NCI-H2029 treated with DMSO at 0.1 percent for 48 hours (cell line): Measurements from ENCODE around the gene ATP5F1D.

Experiments used
- DNase-seq: peaks from one replicate; lab custom pipeline; 2025; lab: John Stamatoyannopoulos, UW

Gene ATP5F1D

GRCh38 chr19:1248139-1248785 is 6.7 kb downstream of the ATP5F1D start, which contains the start of gene MIDN:
TSS of gene MIDN (plus strand) at chr19:1248583. CDS start at chr19:1250297, 1,714 bp downstream.
- DNase-seq = peak; percentile 49

DNA sequence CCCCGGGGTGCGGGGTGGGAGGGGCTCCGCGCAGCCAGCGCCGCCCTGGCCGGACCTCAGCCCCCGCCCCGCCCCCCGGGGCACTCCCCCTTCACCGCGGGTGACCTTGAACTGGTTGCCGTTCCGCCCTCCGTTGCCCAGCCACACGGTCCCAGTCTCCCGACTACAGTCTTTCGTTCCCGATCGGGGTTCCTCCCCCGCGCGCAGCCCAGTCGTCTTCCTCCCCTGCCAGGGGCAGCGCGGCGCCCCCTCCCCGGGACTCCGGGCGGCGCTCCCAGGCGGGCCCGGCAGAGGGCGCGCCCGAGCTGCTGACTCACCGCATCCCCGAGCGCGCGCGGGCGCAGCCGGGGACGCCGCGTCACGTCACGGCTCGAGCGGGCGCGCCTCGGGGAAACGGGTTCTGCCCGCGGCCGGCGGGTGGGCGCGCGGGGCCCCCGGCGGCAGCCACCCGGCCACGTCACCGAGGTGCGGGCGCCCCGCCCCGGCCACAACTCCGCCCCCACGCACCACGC is 7.3 kb downstream of the ATP5F1D start:
- DNase-seq = no peak

DNA sequence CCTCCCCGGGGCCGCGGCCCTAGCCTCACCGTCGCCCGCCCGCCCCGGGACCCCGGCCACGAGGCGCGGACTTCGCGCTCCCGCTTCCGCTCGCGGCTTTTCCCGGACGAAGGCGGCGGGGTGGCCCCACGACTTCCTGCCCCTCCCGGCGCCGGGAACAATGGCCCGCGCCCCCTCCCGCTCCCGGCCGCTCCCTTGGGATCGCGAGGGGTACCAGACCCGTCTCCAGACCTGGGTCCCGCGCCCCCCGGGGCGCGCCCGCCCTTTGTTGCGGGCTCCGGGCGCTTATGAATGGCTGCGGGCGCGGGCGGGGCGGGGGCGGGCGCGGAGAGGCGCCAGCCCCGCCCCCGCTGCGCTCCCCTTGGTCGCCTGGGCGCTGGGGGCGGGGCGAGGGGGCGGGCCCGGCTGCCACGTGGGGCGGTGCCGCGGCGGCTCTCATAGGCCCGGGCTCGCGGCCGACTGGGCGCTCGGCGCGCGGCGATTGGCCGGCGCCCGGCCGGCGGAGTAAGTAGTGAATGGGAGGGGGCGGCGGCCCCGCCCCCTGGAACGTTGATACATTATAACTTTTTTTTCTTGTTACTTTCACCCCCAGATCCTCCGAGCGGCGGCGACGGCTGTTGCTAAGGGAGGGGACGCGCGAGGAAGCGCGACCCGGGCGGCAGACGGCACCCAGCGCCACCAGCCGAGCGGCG is 7.9 kb downstream of the ATP5F1D start:
- peak; percentile 59 for DNase-seq

DNA sequence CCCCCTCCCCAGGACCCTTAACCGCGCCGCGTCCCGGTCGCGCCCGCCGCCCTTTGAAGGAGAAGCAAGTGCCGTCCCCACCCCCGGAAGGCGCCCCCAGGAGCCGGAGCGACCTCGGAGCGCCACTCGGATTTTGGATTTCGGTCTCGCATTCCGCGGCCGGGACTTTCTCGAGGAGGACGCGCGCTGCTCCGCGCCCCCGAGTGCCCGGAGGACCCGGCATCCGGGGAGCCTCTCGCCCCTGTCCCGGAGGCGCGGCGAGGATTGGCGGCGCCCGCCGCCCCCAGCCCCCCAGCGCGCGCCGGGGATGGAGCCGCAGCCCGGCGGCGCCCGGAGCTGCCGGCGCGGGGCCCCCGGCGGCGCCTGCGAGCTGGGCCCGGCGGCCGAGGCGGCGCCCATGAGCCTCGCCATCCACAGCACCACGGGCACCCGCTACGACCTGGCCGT is 8.5 kb downstream of the ATP5F1D start:
- no peak for DNase-seq

DNA sequence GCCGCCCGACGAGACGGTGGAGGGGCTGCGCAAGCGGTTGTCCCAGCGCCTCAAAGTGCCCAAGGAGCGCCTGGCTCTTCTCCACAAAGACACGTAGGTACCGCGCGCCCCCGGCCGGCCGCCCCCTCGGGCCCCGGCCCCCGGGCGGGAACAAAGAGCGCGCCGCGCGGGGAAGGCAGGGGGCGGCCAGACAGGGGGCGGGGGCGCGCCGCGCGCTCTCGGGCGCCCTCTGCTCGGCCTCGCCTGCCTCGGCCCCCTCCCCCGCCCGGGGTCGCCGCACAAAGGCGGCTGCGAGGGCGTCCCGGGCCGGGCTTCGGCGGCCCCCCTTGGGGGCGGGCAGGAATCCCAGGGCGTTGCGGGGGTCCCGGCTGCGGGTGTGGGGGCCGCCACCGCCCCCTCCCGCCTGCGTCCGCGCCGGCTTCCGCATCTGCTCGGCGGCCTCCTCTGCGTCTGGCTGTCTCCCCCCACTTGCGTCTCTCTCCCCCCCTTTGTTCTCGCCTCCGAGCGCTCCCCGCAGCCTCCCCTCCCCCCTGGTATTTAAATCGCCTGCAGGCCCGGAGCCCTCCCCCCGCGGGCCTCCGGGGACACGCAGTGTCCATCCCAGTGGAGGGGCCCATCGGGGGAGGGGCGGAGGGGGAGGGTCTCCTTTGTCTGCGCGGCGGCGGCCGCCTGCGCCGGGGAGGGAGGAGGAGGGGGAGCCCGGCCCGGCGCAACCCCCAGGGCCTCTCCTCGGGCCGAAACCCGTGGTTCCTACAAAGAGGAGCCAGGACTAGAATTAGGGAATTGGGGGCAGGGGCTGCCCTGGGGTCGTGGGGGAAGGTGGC is 9.1 kb downstream of the ATP5F1D start:
- no peak for DNase-seq

DNA sequence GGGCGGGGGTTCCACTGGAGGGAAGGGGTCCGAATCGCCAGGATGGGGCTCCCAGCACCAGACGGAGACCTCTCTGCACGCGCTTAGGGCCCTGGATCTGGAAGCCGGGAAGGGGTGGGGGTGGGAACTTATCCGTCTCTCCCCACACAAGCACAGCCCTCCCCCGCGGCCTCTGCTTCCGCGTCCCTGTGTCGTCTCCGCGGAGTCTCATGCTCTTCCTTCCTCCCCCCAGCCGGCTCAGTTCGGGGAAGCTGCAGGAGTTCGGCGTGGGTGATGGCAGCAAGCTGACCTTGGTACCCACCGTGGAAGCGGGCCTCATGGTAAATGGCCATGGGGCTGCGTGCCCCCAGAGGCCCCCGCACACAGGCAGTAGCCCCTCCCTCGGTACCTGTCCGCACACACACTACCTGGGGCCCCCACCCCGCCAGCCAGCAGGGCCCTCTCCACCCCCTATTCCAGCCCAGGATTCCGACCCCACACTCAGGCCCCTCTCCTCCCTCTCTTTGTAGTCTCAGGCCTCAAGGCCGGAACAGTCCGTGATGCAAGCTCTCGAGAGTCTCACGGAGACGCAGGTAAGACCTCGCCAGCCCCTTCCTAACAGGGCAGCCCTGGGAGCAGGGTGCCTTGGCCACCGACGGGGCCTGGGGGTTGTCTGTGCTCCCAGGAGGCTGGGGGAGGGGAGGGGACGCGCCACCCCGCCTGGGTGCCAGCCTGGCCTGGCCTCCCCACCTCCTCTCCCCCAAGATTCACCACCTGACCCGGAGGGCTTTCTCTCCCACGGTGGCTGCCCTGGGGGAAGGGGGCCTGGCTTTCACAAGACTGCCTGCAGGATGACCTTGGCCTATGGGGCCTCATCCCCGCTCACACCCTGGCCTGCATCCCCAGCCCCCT is 10.0 kb downstream of the ATP5F1D start:
- DNase-seq = no peak

- no peak for DNase-seq
Measured at GRCh38 chr19:1252221-1252820, 10.8 kb downstream of the ATP5F1D start.

GRCh38 chr19:1252821-1253513 is 11.4 kb downstream of the ATP5F1D start:
- DNase-seq = no peak

- no peak for DNase-seq
Measured at GRCh38 chr19:1253514-1254080, 12.0 kb downstream of the ATP5F1D start.

DNA sequence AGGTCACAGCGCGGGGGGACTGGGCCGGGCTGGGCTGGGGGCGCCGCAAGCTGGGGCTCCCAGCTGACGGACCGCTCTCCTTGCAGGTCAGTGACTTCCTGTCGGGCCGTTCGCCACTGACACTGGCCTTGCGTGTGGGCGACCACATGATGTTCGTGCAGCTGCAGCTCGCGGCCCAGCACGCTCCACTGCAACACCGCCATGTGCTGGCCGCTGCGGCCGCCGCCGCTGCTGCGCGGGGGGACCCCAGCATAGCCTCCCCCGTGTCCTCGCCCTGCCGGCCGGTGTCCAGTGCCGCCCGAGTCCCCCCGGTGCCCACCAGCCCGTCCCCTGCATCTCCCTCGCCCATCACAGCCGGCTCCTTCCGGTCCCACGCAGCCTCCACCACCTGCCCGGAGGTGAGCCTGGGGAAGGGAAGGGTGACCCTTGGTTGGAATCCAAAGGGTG is 12.6 kb downstream of the ATP5F1D start:
- no peak for DNase-seq

DNA sequence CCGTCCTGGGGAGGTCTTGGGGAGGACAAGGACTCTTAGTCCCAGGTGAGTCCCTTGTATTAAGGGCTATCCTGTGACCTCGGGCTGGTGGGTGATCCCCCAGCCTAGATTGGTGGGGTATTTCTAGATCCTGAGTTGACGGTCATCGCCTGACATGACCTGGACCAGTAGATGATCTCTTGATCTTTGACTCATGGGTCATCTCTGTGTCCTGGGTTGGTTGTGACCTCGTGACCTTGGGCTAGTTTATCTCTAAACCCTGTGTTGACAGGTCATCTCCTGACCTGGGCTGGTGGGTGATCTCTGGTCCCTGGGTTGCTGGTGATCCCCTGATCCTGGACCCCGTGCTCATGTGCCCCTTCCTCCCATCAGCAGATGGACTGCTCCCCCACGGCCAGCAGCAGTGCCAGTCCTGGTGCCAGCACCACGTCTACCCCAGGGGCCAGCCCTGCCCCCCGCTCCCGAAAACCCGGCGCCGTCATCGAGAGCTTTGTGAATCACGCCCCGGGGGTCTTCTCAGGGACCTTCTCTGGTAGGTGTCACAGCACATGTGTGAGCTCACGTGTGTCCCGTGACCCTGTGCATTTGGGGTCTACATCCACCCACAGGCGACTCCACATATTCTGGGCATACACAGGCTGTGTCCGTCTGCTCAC is 13.1 kb downstream of the ATP5F1D start:
- DNase-seq = no peak

DNA sequence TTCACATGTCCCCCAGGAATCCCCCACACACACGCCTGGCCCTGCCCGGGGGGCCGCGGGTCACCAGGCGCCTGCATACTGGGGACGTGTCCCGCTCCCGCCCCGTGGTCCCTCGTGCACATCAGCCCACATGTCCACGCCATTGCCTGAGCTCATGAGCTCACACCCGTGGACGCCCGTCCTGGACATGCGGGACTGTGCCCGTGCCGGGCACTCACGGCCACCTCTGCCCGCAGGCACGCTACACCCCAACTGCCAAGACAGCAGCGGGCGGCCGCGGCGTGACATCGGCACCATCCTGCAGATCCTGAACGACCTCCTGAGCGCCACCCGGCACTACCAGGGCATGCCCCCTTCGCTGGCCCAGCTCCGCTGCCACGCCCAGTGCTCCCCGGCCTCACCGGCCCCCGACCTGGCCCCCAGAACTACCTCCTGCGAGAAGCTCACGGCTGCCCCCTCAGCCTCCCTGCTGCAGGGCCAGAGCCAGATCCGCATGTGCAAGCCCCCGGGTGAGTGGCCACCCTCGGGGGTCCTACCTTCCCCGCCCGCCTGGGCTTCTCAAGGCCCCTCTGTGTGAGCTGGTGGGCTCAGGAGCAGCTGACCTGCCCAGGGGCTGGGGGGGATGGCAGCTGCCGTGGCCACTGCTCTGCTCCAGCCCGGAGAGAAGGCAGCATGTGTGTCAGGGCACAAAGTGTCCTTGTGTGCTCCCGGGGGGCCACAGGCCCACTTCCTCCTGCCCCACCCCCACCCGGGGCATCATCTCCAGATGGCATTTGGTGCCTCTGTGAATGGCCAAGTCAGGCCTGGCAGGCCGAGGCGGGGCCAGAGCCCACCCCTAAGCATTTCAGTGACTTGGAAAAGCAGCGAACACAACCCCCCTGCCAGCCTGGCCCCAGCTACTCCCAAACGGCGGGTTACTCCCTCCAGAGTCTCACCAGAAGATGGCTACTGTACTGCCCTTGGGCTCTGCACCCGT is 13.9 kb downstream of the ATP5F1D start:
- no peak for DNase-seq

- DNase-seq = no peak
Measured at GRCh38 chr19:1256646-1257474, 15.3 kb downstream of the ATP5F1D start.

DNA sequence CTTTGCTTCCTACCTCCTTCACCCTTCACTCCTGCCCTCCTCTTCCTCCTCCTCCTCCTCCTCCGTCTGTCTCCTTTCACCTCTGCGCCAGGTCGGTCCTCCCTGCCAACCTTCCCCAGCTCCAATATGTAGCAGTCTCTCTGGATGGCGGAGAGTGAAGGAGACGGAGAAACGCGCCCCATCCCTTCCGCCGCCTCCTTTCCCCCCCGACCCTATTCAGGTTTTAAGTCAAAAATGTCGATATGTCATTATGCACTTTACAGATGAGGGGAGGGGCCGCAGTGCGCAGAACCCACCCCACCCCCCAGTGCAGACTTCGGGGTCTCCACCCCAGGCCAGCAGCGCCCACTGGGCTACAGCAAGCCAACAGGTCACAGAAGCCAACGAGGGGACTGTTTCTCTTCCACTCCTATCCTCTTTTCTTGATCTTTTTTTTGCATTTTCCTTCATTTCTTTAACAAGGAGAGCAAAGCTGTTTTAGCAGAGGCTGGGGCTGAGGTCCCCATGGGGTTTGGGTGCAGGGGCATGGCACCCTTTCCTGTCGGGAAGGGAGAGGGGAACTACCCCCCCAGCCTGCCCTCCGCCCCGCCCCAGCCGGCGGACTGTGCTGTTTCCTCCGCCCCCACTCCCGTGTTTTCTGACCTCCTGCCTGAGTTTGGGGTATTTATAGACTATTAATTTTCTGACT is 16.1 kb downstream of the ATP5F1D start:
- DNase-seq = no peak

DNA sequence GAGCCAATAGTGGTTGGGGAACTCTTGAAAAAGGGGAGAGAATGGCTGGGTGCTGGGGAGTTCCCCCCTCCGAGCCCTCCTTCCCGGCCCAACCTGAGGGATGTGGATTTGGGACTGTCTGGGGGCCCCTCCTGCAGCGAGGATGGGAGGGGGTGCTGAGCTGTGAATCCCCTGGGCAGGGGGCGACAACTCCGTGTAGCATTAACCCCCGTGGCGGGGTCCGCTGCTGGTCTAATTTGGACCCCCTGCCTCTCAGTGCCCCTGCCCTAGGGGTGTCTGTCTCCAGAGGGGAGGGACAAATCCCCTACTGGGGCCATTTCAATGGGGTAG is 16.6 kb downstream of the ATP5F1D start:
- no peak for DNase-seq

DNA sequence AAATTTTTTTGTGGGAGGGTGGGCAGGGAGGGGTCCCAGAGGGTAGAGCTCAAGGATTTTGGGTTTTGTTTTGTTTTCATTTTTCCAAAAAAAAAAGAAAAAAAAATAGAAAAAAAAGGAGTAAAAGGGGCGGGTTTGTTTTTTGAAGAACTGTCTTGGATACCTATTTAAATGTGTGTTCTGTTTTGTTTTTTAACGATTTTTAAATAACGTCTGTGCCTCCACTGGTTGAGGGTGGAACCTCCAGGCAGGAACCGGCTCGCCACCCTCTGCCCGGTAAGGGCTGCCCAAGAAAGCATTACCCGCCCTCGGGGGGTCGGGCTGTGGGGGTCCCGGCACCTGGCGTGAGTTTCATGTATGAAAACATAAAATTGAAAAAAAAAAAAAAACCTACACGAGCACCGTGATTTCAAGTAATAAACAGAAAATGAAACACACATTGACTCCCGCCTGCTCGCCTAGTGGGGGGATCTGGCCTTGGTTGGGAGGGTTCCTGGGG is 17.2 kb downstream of the ATP5F1D start:
- no peak for DNase-seq
